ENCODE results near the gene LRCH3.

LRCH3 gene

DNA sequence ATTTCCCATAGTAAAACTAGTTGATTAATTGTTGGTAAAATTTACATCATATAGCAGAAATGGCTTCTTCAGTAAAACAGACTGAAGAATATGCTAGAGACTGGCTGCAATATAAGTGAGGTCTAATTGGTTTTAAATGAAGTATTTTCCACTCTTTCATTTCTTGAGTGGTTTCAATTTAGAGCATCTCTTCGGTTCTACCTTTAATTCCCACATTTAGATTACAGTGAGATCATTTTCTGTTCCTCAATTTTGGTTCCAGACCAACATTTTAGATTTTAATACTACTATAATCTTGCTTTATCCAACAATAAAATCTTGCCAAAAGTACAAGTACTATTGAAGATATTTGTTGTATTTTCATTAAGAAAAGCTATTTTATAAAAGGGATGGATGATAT lies 1.0 kb upstream of the LRCH3 start:
- FAIRE-seq: no peak
- DNase-seq (ENCODE audit: insufficient read length, low spot score): no peak
- TF ChIP-seq, protein P1, sequence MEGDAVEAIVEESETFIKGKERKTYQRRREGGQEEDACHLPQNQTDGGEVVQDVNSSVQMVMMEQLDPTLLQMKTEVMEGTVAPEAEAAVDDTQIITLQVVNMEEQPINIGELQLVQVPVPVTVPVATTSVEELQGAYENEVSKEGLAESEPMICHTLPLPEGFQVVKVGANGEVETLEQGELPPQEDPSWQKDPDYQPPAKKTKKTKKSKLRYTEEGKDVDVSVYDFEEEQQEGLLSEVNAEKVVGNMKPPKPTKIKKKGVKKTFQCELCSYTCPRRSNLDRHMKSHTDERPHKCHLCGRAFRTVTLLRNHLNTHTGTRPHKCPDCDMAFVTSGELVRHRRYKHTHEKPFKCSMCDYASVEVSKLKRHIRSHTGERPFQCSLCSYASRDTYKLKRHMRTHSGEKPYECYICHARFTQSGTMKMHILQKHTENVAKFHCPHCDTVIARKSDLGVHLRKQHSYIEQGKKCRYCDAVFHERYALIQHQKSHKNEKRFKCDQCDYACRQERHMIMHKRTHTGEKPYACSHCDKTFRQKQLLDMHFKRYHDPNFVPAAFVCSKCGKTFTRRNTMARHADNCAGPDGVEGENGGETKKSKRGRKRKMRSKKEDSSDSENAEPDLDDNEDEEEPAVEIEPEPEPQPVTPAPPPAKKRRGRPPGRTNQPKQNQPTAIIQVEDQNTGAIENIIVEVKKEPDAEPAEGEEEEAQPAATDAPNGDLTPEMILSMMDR (IDR thresholded peaks at IDR 0.05; ENCODE audit: insufficient read depth, missing control alignments): no peak

DNA sequence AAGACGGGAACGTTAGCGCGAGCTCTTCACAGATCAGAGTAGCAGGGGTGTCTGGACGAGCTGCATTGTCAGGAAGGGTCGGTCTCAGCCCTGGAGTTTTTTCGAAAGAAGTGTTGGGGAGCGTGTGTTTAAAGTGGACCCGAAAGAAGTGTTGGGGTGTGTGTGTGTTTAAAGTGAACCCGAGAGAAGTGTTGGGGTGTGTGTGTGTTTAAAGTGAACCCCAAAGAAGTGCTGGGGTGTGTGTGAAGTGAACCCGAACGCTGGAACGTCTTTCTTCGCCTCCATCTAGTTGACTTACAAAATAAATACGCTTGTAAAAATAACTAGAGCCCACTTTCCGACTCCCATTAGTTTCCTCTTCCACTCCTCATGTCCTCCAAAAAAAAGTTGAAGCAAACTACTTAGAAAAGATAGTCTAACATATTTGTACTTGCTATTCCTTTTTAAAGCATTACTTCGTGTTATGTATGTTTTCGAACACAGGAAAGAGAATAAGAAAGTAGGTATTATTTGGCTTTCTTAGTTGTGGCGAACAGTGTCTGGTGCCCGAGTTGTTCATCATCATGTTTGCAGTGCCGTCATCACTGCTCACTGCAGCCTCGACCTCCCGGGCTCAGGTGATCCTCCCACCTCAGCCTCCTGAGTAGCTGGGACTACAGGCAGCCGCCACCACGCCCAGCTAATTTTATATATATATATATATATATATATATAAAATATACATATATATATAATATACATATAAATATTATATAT lies 1.0 kb downstream of the LRCH3 start:
- DNase-seq (ENCODE audit: insufficient read length, low spot score) (no peak), FAIRE-seq (no peak)
- TF ChIP-seq, protein P1 (IDR thresholded peaks at IDR 0.05; ENCODE audit: insufficient read depth, missing control alignments): no peak

DNA sequence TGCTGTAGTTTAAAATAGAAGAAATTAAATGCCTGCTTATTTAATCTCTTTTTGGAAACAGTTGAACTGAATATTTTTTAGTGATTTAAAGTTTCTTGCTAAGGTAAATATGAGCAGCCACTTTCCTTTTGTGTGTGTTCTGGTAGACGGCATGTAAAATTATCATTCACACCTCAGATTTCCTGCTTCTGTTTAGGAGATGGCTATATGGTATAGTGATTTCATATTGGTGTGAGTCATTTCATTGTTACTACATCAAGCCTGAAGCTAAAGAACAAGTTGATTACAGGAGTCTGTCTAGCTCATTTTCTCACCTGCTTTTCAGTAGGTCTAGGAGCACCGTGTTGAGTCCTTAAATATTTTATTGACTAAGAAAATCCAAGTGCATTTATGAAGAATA lies 2.2 kb downstream of the LRCH3 start:
- no peak for DNase-seq (ENCODE audit: insufficient read length, low spot score)
- no peak for FAIRE-seq
- TF ChIP-seq, protein P1 (IDR thresholded peaks at IDR 0.05; ENCODE audit: insufficient read depth, missing control alignments): no peak

DNA sequence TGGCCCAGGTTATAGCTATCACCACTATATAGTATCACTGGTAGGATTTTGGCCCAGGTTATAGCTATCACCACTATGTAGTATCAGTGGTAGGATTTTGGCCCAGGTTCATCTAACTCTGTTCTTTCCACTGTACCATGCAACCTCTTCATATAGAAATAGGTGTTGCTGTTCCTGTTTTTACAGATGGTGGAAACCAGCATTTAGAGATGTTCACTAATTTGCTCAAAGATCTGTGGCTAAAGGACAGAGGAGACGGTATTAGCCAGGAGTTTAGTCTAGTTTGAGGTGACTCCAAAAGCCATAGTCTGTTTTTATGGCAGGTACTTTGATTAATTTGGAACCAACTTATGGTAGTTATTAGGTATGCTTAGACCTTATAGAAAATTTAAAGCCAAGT lies 3.1 kb downstream of the LRCH3 start:
- FAIRE-seq (no peak), DNase-seq (ENCODE audit: insufficient read length, low spot score) (no peak)

DNA sequence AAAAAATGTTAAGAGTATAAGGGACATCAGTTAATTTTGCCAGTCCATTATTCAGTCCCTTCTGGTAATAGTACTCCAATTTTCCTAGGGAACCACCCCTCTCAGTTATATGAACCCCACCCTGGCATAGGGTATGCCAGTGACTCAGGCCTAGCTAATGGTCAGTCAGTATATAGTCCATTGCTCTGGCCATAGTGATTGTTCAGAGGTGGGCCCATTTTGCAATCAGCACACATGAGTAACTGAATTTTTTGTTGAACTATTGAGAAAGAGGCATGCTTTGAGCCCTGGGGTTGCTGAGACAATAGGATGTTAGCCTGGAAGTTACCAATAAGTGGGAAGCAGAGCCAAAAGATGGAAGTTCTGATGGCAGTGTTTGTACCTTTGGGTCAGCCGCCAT lies 4.1 kb downstream of the LRCH3 start:
- TF ChIP-seq, protein P1 (IDR thresholded peaks at IDR 0.05; ENCODE audit: insufficient read depth, missing control alignments): no peak
- DNase-seq (ENCODE audit: insufficient read length, low spot score) (no peak), FAIRE-seq (no peak)

More for the DNA sequence above, 3.1 kb downstream of the LRCH3 start:
- TF ChIP-seq, protein P1 (IDR thresholded peaks at IDR 0.05; ENCODE audit: insufficient read depth, missing control alignments): no peak

DNA sequence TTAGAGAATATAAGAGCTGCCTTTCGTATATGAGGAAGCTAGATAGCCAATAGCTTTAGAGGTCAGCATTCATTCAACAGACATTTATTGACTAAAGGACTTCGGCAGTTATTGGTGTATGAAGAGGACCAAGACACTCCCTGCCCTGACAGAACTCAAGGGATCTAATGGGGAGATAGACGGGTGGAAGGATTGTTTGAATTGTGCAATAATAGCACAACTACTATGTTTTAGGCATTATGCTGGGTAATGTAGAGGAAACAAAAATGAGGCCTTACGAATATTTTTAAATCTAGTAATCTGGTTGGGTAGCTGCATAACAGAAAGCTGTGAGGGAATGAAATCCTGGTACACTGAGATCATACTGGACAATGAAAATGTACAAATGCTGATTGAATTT lies 5.0 kb downstream of the LRCH3 start:
- no peak for FAIRE-seq
- TF ChIP-seq, protein P1 (IDR thresholded peaks at IDR 0.05; ENCODE audit: insufficient read depth, missing control alignments): no peak

DNA sequence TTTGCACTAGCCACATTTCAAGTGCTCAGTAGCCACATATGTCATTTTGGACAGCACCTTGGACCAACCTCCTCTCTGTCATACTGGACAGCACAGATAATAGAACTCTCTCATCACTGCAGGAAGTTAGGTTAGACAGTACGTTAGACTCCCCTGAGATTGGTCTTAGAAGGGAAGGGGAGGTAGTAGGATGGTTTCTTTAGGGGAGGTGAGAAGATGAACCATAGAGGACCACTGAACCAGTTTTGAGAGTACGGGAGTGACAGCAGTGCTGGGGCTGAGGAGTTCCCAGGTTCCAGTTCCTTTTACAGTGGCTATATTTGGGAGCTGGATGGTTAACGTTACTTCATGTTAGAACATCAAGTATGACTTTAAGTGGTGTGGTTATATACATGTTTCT lies 7.8 kb downstream of the LRCH3 start:
- DNase-seq (ENCODE audit: insufficient read length, low spot score) (no peak), FAIRE-seq (no peak)
- TF ChIP-seq, protein P1 (IDR thresholded peaks at IDR 0.05; ENCODE audit: insufficient read depth, missing control alignments): no peak

More for the DNA sequence above, 5.0 kb downstream of the LRCH3 start:
- DNase-seq (ENCODE audit: insufficient read length, low spot score): no peak
